ENCODE results near the gene SH3PXD2A.

GRCh38 chr10:103840740-103841070 is 14.7 kb downstream of the SH3PXD2A start:
- TF ChIP-seq RCOR1 (IDR thresholded peaks at IDR 0.05; ENCODE audit: insufficient replicate concordance, low read length) (no peak), POLR2A (IDR thresholded peaks at IDR 0.05; ENCODE audit: low read depth, low read length) (no peak), MAFK (IDR thresholded peaks at IDR 0.05; ENCODE audit: low read depth, low read length) (no peak), RFX5 (IDR thresholded peaks at IDR 0.05; ENCODE audit: low read depth, low read length) (no peak), BHLHE40 (IDR thresholded peaks at IDR 0.05; ENCODE audit: low read depth, low read length) (no peak), CTCF (conservative IDR thresholded peaks at IDR 0.05; ENCODE audit: low read depth, low read length) (no peak), RAD21 (IDR thresholded peaks at IDR 0.05; ENCODE audit: low read length) (no peak), MAZ (IDR thresholded peaks at IDR 0.05; ENCODE audit: borderline replicate concordance, low read depth, low read length) (no peak), MXI1 (IDR thresholded peaks at IDR 0.05; ENCODE audit: borderline replicate concordance, low read depth, low read length) (no peak)
